IPS-18a (cell line): Measurements from ENCODE around the gene FRMD1.

Experiments used
- H3K27ac ChIP-seq: one replicate; pipeline ENCODE4 v1.5.1; 2013; ENCODE audit warnings: low read length
- H3K27me3 ChIP-seq: one replicate; pipeline ENCODE4 v1.6.1; 2013; ENCODE audit warnings: mild to moderate bottlenecking, low read length; ENCODE audit not compliant: control insufficient read depth, insufficient read depth
- H3K36me3 ChIP-seq: one replicate; pipeline ENCODE4 v1.6.1; 2013; ENCODE audit warnings: low read depth, low read length; ENCODE audit not compliant: control insufficient read depth
- H3K4me1 ChIP-seq: one replicate; pipeline ENCODE4 v1.6.1; 2013; ENCODE audit warnings: low read depth, low read length; ENCODE audit not compliant: control insufficient read depth
- H3K4me3 ChIP-seq: one replicate; pipeline ENCODE4 v1.5.1; 2013; ENCODE audit warnings: low read length
- H3K9ac ChIP-seq: one replicate; pipeline ENCODE4 v1.6.1; 2013; ENCODE audit warnings: mild to moderate bottlenecking, low read length, moderate library complexity
- H3K9me3 ChIP-seq: one replicate; pipeline ENCODE4 v1.6.1; 2013; ENCODE audit warnings: low read depth, low read length; ENCODE audit not compliant: control insufficient read depth

Gene FRMD1

DNA sequence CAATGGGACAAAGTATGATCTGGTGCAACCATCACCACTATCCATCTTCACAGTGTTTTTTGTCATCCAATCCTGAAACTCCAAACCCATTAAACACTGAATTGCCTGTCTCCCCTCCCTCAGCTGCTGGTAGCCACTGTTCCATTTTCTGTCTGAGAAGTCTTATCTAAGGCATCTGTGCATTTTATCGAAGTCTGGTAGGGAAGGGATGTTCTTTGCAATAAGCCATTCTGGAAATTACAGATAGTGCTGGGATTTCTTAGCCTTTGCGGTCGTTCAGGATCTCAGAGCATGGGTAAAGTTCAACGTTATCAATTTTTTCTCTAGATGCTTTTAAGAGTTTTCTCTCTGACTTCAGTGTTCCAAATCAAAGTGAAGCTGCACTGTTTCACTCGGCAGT, 57.4 kb downstream of the FRMD1 start:
- no peak overlapping the region for H3K27ac ChIP-seq
- no peak overlapping the region for H3K4me3 ChIP-seq
- no peaks in the 10 kb centered on the region for H3K9me3 ChIP-seq
- H3K4me1 ChIP-seq, result no peaks in the 10 kb centered on the region
- no peak overlapping the region for H3K9ac ChIP-seq
- no peaks in the 10 kb centered on the region for H3K27me3 ChIP-seq
- H3K36me3 ChIP-seq, result no peaks in the 10 kb centered on the region

DNA sequence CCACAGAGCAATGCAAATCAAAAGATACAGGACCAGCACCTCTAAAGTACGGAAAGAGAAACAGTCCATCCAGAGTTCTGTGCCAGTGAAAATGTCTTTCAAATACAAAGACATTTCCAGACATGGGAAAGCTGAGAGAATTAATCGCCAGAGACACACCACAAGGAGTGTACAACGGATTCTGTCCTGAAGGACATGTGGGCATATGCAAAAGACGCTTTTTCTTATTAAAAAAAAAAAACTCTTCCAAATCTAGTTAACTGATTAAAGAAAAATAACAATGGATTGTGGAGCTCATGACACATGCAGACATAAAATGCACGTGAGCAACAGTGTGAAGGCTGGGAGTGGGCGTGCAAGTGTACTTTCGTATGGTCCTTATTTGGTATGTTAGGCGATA, 58.8 kb downstream of the FRMD1 start:
- H3K27ac ChIP-seq, result no peak overlapping the region
- no peaks in the 10 kb centered on the region for H3K36me3 ChIP-seq
- H3K27me3 ChIP-seq, result no peaks in the 10 kb centered on the region
- no peaks in the 10 kb centered on the region for H3K9me3 ChIP-seq
- H3K4me3 ChIP-seq, result no peak overlapping the region
- H3K9ac ChIP-seq, result no peak overlapping the region
- no peaks in the 10 kb centered on the region for H3K4me1 ChIP-seq

DNA sequence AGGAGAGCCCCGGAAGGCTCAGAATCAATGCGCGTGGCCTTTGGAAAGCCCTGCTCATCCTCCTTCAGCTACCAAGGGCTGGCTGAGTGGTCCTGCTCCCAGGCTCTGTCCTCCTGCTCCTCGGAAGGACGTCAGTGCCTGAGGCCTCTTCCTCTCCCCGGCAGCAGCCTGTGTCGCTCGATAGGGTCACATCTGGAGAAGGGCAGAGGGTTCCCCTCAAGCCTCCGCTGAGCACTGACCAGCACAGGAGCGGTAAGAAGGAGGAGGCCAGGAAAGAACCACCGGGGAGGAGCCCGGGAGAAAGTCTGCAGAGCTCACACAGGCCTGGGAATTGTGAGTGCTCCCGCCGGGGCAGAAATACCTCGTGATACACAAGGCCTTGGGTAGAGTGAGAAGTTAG, 60.3 kb downstream of the FRMD1 start:
- H3K27ac ChIP-seq, result no peak overlapping the region
- no peaks in the 10 kb centered on the region for H3K4me1 ChIP-seq
- H3K36me3 ChIP-seq, result no peaks in the 10 kb centered on the region
- H3K9ac ChIP-seq, result no peak overlapping the region
- no peaks in the 10 kb centered on the region for H3K9me3 ChIP-seq
- H3K27me3 ChIP-seq, result no peaks in the 10 kb centered on the region
- H3K4me3 ChIP-seq, result no peak overlapping the region

DNA sequence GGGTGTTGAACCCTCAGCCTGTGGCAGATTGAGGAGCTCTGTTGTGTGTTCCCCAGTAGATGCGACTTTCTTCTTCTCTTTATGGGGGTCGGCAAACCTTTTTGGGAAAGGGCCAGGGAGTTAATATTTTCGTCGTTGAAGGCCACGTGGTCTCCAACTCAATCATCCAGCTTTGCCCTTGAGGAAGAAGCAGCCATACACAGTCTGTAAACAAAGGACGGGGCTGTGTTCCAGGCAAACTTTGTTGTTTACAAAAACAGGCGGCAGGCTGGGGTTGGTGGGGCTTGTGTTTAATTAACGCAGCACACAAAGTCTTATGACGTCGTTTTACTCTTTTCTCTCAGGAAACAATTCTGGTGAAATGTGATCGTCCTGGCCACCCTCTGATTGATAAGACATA, 61.4 kb downstream of the FRMD1 start:
- no peaks in the 10 kb centered on the region for H3K27me3 ChIP-seq
- H3K4me3 ChIP-seq, result no peak overlapping the region
- H3K27ac ChIP-seq, result no peak overlapping the region
- H3K4me1 ChIP-seq, result no peaks in the 10 kb centered on the region
- no peak overlapping the region for H3K9ac ChIP-seq
- no peaks in the 10 kb centered on the region for H3K36me3 ChIP-seq
- no peaks in the 10 kb centered on the region for H3K9me3 ChIP-seq

DNA sequence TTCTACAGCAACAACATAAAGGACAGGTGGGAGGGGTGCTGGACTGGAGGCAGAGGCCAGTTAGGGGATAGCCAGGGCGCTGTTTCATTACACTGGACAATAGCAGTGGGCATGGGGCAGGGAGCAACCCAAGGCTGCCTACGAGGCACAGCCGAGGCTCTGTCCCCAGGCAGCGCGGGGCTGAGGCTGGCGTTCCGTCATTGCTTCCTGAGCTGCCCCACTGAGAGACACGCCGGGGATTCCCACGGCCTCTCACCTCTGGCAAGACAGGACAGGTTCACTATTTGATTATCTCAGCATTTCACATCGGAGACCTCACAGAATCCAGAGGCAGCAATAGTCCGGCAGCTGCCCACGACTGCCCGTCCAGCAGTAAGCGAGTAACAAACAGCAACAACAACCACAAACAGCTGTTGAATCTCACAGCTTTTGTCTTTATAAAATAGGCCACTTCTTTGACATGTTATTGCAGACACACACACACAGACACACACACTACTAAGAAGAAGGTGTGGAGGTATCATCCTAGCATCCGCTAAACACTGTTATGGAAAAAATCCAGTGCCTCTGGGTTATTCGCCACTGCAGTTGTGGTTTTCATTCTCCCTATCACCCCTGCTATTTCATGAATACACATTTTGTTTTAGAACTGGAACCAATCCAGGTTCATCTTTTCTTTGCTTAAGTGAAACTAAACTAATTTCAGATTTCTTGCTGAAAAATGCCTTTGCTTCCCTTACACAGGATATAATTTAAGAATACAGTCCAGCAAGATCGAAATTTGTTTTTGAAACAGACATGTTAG, 62.1 kb downstream of the FRMD1 start:
- H3K27ac ChIP-seq, result no peak overlapping the region

DNA sequence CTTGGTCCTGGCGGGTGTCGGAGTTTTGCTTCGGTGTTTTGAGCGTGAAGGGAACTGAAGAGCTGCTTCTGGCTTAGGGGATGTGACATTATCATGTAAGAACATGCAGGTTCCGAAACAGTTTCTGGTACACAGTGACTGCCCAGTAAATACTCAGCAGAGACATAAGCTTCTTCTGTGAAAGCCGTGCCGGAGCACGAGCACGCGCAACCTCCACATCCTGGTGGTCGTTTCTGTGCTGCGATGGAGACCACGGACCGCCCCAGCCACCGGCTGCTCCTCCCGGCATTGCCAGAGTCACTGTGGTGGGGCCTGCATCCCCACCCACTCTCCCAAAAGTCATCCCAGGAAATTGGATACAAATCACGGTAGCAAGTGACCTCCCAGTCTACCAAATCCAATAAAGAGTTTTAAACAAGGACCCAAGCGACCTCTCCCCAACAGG, 62.8 kb downstream of the FRMD1 start:
- no peaks in the 10 kb centered on the region for H3K4me1 ChIP-seq
- H3K4me3 ChIP-seq, result no peak overlapping the region
- H3K27me3 ChIP-seq, result no peaks in the 10 kb centered on the region

More for the DNA sequence above, 62.1 kb downstream of the FRMD1 start:
- Histone ChIP-seq H3K36me3 (no peaks in the 10 kb centered on the region), H3K9ac (no peak overlapping the region), H3K9me3 (no peaks in the 10 kb centered on the region), H3K4me1 (no peaks in the 10 kb centered on the region), H3K27me3 (no peaks in the 10 kb centered on the region), H3K4me3 (no peak overlapping the region)

DNA sequence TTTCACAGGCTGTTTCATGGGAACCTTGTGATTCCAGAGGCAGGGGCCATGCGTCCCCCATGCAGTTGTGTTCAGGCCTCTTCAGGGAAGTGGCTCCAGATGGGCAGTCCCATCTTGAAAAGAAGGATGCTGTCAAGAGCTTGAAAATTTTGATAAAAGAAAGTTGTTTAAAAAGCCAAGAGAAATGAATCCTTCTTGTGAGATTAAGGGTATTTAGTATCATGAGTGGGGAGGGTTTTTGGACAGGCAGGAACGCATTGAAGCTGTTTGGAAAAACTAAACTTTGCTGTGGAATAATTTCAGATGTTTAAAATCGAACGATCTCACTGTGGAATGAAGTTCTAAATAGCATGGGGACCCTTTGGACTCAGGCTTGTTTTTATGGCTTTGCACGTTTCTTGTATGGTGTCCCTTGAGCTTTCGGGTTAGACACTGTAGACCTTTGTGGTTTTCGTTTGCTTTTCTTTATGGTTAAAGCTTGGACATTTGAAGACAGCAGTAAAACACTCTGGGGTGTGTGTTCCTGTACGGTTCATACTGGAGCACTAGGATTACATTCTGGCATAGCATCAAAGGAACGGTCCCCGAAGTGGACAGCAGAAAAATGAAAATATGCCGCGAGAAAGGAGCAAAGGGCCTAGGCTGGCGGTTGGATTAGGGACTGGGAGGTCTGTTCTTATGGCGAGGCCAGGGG, 63.4 kb downstream of the FRMD1 start:
- no peaks in the 10 kb centered on the region for H3K36me3 ChIP-seq
- H3K27ac ChIP-seq, result no peak overlapping the region
- H3K4me1 ChIP-seq, result no peaks in the 10 kb centered on the region
- no peaks in the 10 kb centered on the region for H3K27me3 ChIP-seq
- no peak overlapping the region for H3K4me3 ChIP-seq
- no peak overlapping the region for H3K9ac ChIP-seq
- H3K9me3 ChIP-seq, result peaks cover 4% of the 10 kb centered on the region

More for the DNA sequence above, 62.8 kb downstream of the FRMD1 start:
- H3K9me3 ChIP-seq, result peaks cover 4% of the 10 kb centered on the region
- H3K9ac ChIP-seq, result no peak overlapping the region
- no peak overlapping the region for H3K27ac ChIP-seq
- H3K36me3 ChIP-seq, result no peaks in the 10 kb centered on the region

DNA sequence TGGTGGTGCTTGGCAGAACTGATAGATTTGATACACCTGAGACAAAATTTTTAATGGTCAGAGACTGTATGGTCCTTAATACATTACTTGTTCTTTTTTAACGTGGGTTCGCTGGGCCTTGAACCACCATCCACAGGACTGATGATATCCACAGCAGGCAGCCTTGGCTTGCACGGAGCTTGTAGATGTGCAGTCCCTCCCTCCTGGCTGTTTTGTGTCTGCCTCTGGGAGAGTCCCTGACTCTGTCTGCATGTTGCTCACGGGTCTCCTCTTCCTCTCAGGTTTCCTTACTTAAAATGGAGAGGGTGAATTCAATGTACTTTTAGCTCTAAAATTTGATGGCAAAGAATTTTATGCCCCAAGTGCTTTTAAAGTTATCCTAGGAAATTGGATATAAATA, 64.0 kb downstream of the FRMD1 start:
- Histone ChIP-seq H3K27ac (no peak overlapping the region), H3K4me3 (no peak overlapping the region), H3K4me1 (no peaks in the 10 kb centered on the region), H3K9me3 (peaks cover 4% of the 10 kb centered on the region), H3K27me3 (no peaks in the 10 kb centered on the region), H3K9ac (no peak overlapping the region), H3K36me3 (no peaks in the 10 kb centered on the region)

DNA sequence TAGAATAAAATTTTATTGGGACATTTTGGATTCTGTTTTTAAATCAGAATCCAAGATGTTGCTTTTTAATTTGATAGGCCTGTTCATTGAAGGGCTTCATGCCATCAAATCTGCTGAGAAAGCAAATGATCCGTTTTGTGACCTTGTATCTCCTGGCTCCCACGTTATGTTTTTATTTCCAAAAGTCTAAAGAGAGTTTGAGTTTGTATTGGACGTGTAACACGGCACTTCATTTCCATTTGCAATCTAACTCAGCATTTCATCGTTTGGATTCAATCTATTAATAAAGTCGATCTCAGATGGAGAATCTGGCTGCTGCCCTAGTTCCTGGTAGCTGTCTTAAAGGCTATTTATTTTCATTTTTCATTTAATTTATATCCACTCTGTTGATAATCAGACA, 64.6 kb downstream of the FRMD1 start:
- Histone ChIP-seq H3K4me3 (no peak overlapping the region), H3K4me1 (no peaks in the 10 kb centered on the region), H3K9me3 (peaks cover 4% of the 10 kb centered on the region), H3K36me3 (no peaks in the 10 kb centered on the region), H3K27ac (no peak overlapping the region), H3K27me3 (no peaks in the 10 kb centered on the region), H3K9ac (no peak overlapping the region)

DNA sequence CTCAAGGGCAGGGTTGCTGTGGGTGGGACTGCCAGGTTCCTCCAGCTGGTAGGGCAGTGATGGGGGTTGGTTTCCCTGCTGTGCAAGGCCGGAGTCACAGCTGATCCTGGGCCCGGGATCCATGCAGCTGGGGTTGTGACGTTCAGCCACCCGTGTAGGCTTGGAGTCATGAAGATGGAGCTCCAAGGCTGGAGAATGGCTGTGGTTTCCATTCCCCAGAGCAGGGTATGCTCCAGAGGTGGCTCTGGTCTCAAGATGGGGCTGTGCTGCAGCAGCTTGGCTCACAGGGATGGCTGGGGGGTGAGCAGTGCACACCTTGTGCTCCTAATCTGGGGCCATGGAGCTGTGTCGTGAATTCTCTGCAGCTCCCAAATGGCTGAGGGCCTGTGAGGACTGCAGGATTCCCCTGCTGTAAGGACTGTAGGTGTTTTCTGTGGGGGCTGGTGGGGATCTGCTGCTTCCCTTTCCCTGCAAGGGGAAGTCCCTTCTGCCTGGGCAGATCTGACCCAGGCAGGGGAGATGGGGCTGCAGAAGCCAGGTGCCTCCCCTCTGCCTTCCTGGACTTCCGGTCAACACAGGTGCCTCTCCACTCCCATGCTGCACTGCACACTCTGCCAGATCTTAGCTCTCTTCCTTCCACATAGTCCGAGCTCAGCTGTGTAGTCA, 65.6 kb downstream of the FRMD1 start:
- H3K27me3 ChIP-seq, result no peaks in the 10 kb centered on the region
- H3K4me3 ChIP-seq, result no peak overlapping the region
- no peaks in the 10 kb centered on the region for H3K36me3 ChIP-seq
- no peak overlapping the region for H3K9ac ChIP-seq
- H3K9me3 ChIP-seq, result peaks cover 4% of the 10 kb centered on the region
- no peak overlapping the region for H3K27ac ChIP-seq
- no peaks in the 10 kb centered on the region for H3K4me1 ChIP-seq

DNA sequence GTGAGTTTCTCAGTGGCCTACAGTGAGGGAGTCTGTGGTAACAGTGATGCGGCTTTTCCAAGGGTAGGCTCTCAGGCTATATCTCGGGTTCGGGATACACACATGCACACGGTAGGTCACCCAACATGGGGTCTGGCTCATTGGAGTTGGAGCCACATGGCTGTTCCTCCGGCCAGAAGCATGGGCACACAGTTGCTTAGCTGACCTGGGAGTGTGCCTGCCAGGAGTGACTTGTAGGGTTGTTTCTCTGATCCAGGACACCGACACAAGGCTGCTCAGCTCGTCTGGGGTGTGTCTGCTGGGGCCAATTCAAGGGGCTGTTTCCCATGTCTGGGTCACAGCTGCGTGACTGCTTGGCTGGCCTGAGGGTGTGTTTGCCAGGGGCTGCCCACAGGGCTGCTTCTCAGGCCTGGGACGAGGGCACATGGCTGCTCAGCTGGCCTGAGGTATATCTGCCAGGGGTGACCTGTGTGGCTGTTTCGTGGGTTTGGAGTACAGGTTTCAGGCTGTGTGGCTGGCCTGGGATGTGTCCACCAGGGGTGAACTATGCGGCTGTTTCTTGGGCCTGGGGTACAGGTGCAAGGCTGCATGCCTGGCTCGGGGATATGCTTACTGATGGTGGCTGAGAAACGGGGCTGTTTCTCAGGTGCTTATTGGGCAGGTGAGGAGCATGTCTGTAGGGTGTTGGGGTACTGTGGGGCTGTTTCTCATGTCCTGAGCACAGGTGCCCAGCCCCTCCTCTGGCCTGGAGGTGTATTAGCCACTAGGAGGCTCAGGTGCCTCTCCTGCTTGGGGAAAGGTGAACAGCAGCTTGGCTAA, 66.4 kb downstream of the FRMD1 start:
- Histone ChIP-seq H3K27me3 (no peaks in the 10 kb centered on the region), H3K9me3 (peaks cover 4% of the 10 kb centered on the region), H3K4me3 (no peak overlapping the region), H3K36me3 (no peaks in the 10 kb centered on the region), H3K9ac (no peak overlapping the region), H3K4me1 (no peaks in the 10 kb centered on the region), H3K27ac (no peak overlapping the region)
